ENCODE results near the gene TNS3. TPM values are rescaled to one million over a fixed set of nuclear protein-coding genes. Genes with fewer than 3 reads are reported as not detected.

Gene TNS3
- polyA plus RNA-seq, 3 donors = 5.2 to 30.3 (median 7.9) TPM

GRCh38 chr7:47380325-47381133 is 201.4 kb downstream of the TNS3 start:
- peaks cover 0 to 5% (median 0%) of the 10 kb centered on the region in 3 donors for H3K27me3 Mint-ChIP-seq (ENCODE audit: low read depth in 3 of 3)

More at GRCh38 chr7:47380325-47381133, 201.4 kb downstream of the TNS3 start:
- Mint-ChIP-seq H3K27ac (no peak overlapping the region), H3K4me3 (no peak overlapping the region), H3K9me3 (no peaks in the 10 kb centered on the region), H3K4me1 (peaks cover 3% of the 10 kb centered on the region), H3K36me3 (peaks cover 79 to 86% of the 10 kb centered on the region in 2 donors)
- Histone ChIP-seq H2AFZ (ENCODE audit: insufficient read depth, low read depth, low read length, poor library complexity, severe bottlenecking) (no peak overlapping the region), H3K27ac (ENCODE audit: low read depth in 1 of 2, low read length in 2 of 2) (no peak overlapping the region), H3K4me2 (replicated peaks; ENCODE audit: extremely low read depth, low read length, poor library complexity, severe bottlenecking) (no peak overlapping the region), H3K9ac (ENCODE audit: insufficient read depth, low read length, poor library complexity, severe bottlenecking) (no peak overlapping the region), H3K79me2 (ENCODE audit: insufficient read depth, low read length) (no peaks in the 10 kb centered on the region), H3K9me3 (replicated peaks in 1 of 2; ENCODE audit: control insufficient read depth in 1 of 2, insufficient read depth in 1 of 2, low read length in 2 of 2) (no peaks in the 10 kb centered on the region), H4K20me1 (ENCODE audit: insufficient read depth, low read length) (peaks cover 90% of the 10 kb centered on the region), H3K4me1 (ENCODE audit: control insufficient read depth in 1 of 2, insufficient read depth in 2 of 2, low read length in 2 of 2) (no peaks in the 10 kb centered on the region), H3K27me3 (ENCODE audit: control insufficient read depth in 2 of 2, insufficient read depth in 2 of 2, low read length in 2 of 2) (no peaks in the 10 kb centered on the region), H3K36me3 (replicated peaks in 1 of 2; ENCODE audit: control insufficient read depth in 1 of 2, insufficient read depth in 2 of 2, low read length in 2 of 2) (peaks cover 51 to 99% of the 10 kb centered on the region in 2 donors), H3K4me3 (replicated peaks in 1 of 3; ENCODE audit: low read depth in 2 of 3, low read length in 3 of 3) (no peak overlapping the region)
- intact Hi-C loops (cut with micrococcal nuclease) = no loop called here
- TF ChIP-seq CTCF (IDR thresholded peaks at IDR 0.05) = no peak
- WGBS (ENCODE audit: insufficient coverage) = 100% methylated on average over 6 of the region's 15 CpGs
- no peak for DNase-seq

Measured in CD14-positive monocyte (primary cell).